Activated T-helper 17 cell treated with anti-CD3 and anti-CD28 coated beads, Interleukin-2, amount 50 U/mL, for 72 hours (primary cell): ENCODE results near the gene ZNF485. TPM values are rescaled to one million over a fixed set of nuclear protein-coding genes. Genes with fewer than 3 reads are reported as not detected.
"Not testable (repeated sequence)": the region's sequence is repeated elsewhere in the genome, so short reads cannot be mapped to it uniquely, and the experiment has no call there.

Experiments
- ATAC-seq: fragments of 150-1000 bp; cut with Tn5 transposase; replicated peaks from 2 replicates; pipeline ENCODE4 v1.10.0; 2021; ENCODE audit warnings: mild to moderate bottlenecking, moderate library complexity
- H3K27ac Mint-ChIP-seq: one replicate; pipeline ENCODE4 v1.8.0; 2022; ENCODE audit warnings: mixed read lengths
- H3K27me3 Mint-ChIP-seq: one replicate; pipeline ENCODE4 v1.8.0; 2022; ENCODE audit warnings: mixed read lengths
- H3K36me3 Mint-ChIP-seq: one replicate; pipeline ENCODE4 v1.8.0; 2022; ENCODE audit warnings: low read depth, mild to moderate bottlenecking, mixed read lengths
- H3K4me1 Mint-ChIP-seq: one replicate; pipeline ENCODE4 v1.8.0; 2022; ENCODE audit warnings: mixed read lengths
- H3K4me3 Mint-ChIP-seq: one replicate; pipeline ENCODE4 v1.8.0; 2022; ENCODE audit warnings: mild to moderate bottlenecking, mixed read lengths
- H3K9me3 Mint-ChIP-seq: one replicate; pipeline ENCODE4 v1.8.0; 2022; ENCODE audit warnings: mixed read lengths
- total RNA-seq, 2 donors: library from RNA; stranded (reverse); gene quantifications; one replicate each; pipeline ENCODE4 v1.2.3, GENCODE V29; 2022

ZNF485 gene
- total RNA-seq, 2 donors from 2014 or later, result 3.8 to 4.3 TPM

GRCh38 chr10:43627942-43628341 lies 21.7 kb downstream of the ZNF485 start:
- Mint-ChIP-seq H3K4me3 (no peak overlapping the region), H3K27ac (no peak overlapping the region), H3K4me1 (peaks cover 7% of the 10 kb centered on the region), H3K27me3 (peaks cover 3% of the 10 kb centered on the region), H3K36me3 (no peaks in the 10 kb centered on the region), H3K9me3 (peaks cover 13% of the 10 kb centered on the region)
- ATAC-seq, result no peak

- H3K4me3 Mint-ChIP-seq, result no peak overlapping the region
- H3K27me3 Mint-ChIP-seq, result peaks cover 3% of the 10 kb centered on the region
- peaks cover 12% of the 10 kb centered on the region for H3K9me3 Mint-ChIP-seq
- no peak for ATAC-seq
- H3K4me1 Mint-ChIP-seq, result no peaks in the 10 kb centered on the region
- H3K27ac Mint-ChIP-seq, result no peak overlapping the region
- H3K36me3 Mint-ChIP-seq, result no peaks in the 10 kb centered on the region
These were observed 22.7 kb downstream of the ZNF485 start for GRCh38 chr10:43628956-43629355.

- not testable (repeated sequence) for H3K4me1 Mint-ChIP-seq, H3K27ac Mint-ChIP-seq, H3K27me3 Mint-ChIP-seq, H3K4me3 Mint-ChIP-seq, H3K36me3 Mint-ChIP-seq, ATAC-seq
- H3K9me3 Mint-ChIP-seq, result peaks cover 22% of the 10 kb centered on the region
These were observed 29.6 kb downstream of the ZNF485 start for GRCh38 chr10:43635816-43636215.

- Mint-ChIP-seq H3K4me3 (no peak overlapping the region), H3K4me1 (no peaks in the 10 kb centered on the region), H3K9me3 (peaks cover 30% of the 10 kb centered on the region), H3K27me3 (no peaks in the 10 kb centered on the region), H3K27ac (no peak overlapping the region), H3K36me3 (peaks cover 30% of the 10 kb centered on the region)
- no peak for ATAC-seq
These were observed 34.4 kb downstream of the ZNF485 start for GRCh38 chr10:43640603-43641002.

GRCh38 chr10:43644252-43644651 lies 38.0 kb downstream of the ZNF485 start:
- Mint-ChIP-seq H3K27me3 (no peaks in the 10 kb centered on the region), H3K4me1 (peaks cover 4% of the 10 kb centered on the region), H3K36me3 (peaks cover 42% of the 10 kb centered on the region), H3K9me3 (peaks cover 24% of the 10 kb centered on the region), H3K27ac (no peak overlapping the region), H3K4me3 (no peak overlapping the region)
- ATAC-seq, result no peak

- H3K27me3 Mint-ChIP-seq, result no peaks in the 10 kb centered on the region
- H3K4me3 Mint-ChIP-seq, result no peak overlapping the region
- H3K4me1 Mint-ChIP-seq, result peaks cover 4% of the 10 kb centered on the region
- H3K27ac Mint-ChIP-seq, result no peak overlapping the region
- peaks cover 23% of the 10 kb centered on the region for H3K9me3 Mint-ChIP-seq
- peaks cover 42% of the 10 kb centered on the region for H3K36me3 Mint-ChIP-seq
- ATAC-seq, result no peak
These were observed 39.6 kb downstream of the ZNF485 start for GRCh38 chr10:43645866-43646265.

- peaks cover 4% of the 10 kb centered on the region for H3K4me1 Mint-ChIP-seq
- ATAC-seq, result no peak
- peaks cover 23% of the 10 kb centered on the region for H3K9me3 Mint-ChIP-seq
- H3K36me3 Mint-ChIP-seq, result peaks cover 42% of the 10 kb centered on the region
- peak overlapping the region; percentile 56 for H3K27ac Mint-ChIP-seq
- H3K27me3 Mint-ChIP-seq, result no peaks in the 10 kb centered on the region
- H3K4me3 Mint-ChIP-seq, result peak overlapping the region; percentile 93
These were observed 41.3 kb downstream of the ZNF485 start for GRCh38 chr10:43647576-43647975.

- Mint-ChIP-seq H3K36me3 (peaks cover 37% of the 10 kb centered on the region), H3K4me1 (peaks cover 4% of the 10 kb centered on the region), H3K27me3 (no peaks in the 10 kb centered on the region), H3K9me3 (peaks cover 23% of the 10 kb centered on the region), H3K4me3 (peak overlapping the region; percentile 93), H3K27ac (peak overlapping the region; percentile 56)
- ATAC-seq, result no peak
These were observed 41.8 kb downstream of the ZNF485 start for GRCh38 chr10:43648095-43648397.

GRCh38 chr10:43648398-43649184 lies 42.4 kb downstream of the ZNF485 start, which contains the start of gene ZNF32:
Gene ZNF32, minus strand, starts transcription at chr10:43648881. Its CDS starts 2,748 bp downstream, at chr10:43646133.
- peak within 1 kb of the TSS; percentile 93 for H3K4me3 Mint-ChIP-seq
- peaks cover 19% of the 10 kb centered on the region for H3K9me3 Mint-ChIP-seq
- peaks cover under 1% of the 10 kb centered on the region for H3K27me3 Mint-ChIP-seq
- peaks cover 4% of the 10 kb centered on the region for H3K4me1 Mint-ChIP-seq
- H3K36me3 Mint-ChIP-seq, result peaks cover 32% of the 10 kb centered on the region
- H3K27ac Mint-ChIP-seq, result peak within 1 kb of the TSS; percentile 90
- peak; percentile 97 for ATAC-seq

- Mint-ChIP-seq H3K27ac (peak overlapping the region; percentile 90), H3K36me3 (peaks cover 26% of the 10 kb centered on the region)
These were observed 42.9 kb downstream of the ZNF485 start for GRCh38 chr10:43649185-43649523.

GRCh38 chr10:43653746-43654145 lies 47.5 kb downstream of the ZNF485 start:
- Mint-ChIP-seq H3K36me3 (no peaks in the 10 kb centered on the region), H3K4me1 (peaks cover 4% of the 10 kb centered on the region), H3K27ac (no peak overlapping the region), H3K27me3 (peaks cover 18% of the 10 kb centered on the region), H3K9me3 (no peaks in the 10 kb centered on the region), H3K4me3 (no peak overlapping the region)
- no peak for ATAC-seq

More at GRCh38 chr10:43649185-43649523, 42.9 kb downstream of the ZNF485 start:
- peak; percentile 1 for ATAC-seq
- H3K27me3 Mint-ChIP-seq, result peaks cover 4% of the 10 kb centered on the region
- peaks cover 19% of the 10 kb centered on the region for H3K9me3 Mint-ChIP-seq
- H3K4me3 Mint-ChIP-seq, result peak overlapping the region; percentile 93
- H3K4me1 Mint-ChIP-seq, result peaks cover 4% of the 10 kb centered on the region

- no peaks in the 10 kb centered on the region for H3K9me3 Mint-ChIP-seq
- peaks cover 20% of the 10 kb centered on the region for H3K27me3 Mint-ChIP-seq
- ATAC-seq, result no peak
- no peaks in the 10 kb centered on the region for H3K4me1 Mint-ChIP-seq
- no peak overlapping the region for H3K4me3 Mint-ChIP-seq
- no peak overlapping the region for H3K27ac Mint-ChIP-seq
- no peaks in the 10 kb centered on the region for H3K36me3 Mint-ChIP-seq
These were observed 49.1 kb downstream of the ZNF485 start for GRCh38 chr10:43655311-43655710.

- peaks cover 26% of the 10 kb centered on the region for H3K27me3 Mint-ChIP-seq
- H3K4me3 Mint-ChIP-seq, result no peak overlapping the region
- ATAC-seq, result no peak
- H3K36me3 Mint-ChIP-seq, result no peaks in the 10 kb centered on the region
- H3K27ac Mint-ChIP-seq, result no peak overlapping the region
- H3K9me3 Mint-ChIP-seq, result peaks cover 4% of the 10 kb centered on the region
- no peaks in the 10 kb centered on the region for H3K4me1 Mint-ChIP-seq
These were observed 52.0 kb downstream of the ZNF485 start for GRCh38 chr10:43658227-43658626.

GRCh38 chr10:43665054-43665453 lies 58.8 kb downstream of the ZNF485 start:
- no peak overlapping the region for H3K27ac Mint-ChIP-seq
- H3K4me3 Mint-ChIP-seq, result no peak overlapping the region
- H3K36me3 Mint-ChIP-seq, result no peaks in the 10 kb centered on the region
- H3K27me3 Mint-ChIP-seq, result peaks cover 35% of the 10 kb centered on the region
- no peak for ATAC-seq
- H3K4me1 Mint-ChIP-seq, result no peaks in the 10 kb centered on the region
- peaks cover 4% of the 10 kb centered on the region for H3K9me3 Mint-ChIP-seq

- peaks cover 42% of the 10 kb centered on the region for H3K27me3 Mint-ChIP-seq
These were observed 60.3 kb downstream of the ZNF485 start for GRCh38 chr10:43666552-43666951.

More at GRCh38 chr10:43666552-43666951, 60.3 kb downstream of the ZNF485 start:
- Mint-ChIP-seq H3K9me3 (peaks cover 4% of the 10 kb centered on the region), H3K27ac (no peak overlapping the region), H3K36me3 (no peaks in the 10 kb centered on the region), H3K4me3 (no peak overlapping the region), H3K4me1 (no peaks in the 10 kb centered on the region)
- no peak for ATAC-seq
